ENCODE results near the gene SEMA3F. TPM values are rescaled to one million over a fixed set of nuclear protein-coding genes. Genes with fewer than 3 reads are reported as not detected.
A peak's percentile ranks its signal among the peaks of the same experiment; 100 is the strongest.

The SEMA3F gene
- total RNA-seq, 2 donors from 2014 or later, result 25.5 to 35.1 TPM

DNA sequence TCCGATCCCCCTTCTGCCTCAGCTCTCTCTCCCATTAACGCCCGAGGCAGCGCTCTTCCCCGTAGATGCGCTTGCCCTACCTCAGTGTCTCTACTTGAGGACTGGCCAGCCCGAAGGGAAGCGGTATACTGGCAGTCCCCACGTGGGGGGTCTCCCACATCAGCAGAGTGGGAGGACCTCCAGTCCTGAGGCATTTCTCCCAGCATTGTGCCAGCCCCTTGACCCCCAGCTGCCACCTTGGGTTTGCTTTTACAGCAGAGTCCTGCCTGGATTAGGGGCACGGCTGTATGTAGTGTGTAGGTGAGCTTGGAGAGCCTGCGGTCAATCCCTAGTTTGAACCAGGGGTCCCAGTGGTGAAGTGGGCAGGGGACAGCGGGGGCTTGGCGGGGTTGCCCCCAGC, 767 bp downstream of the SEMA3F start:
- no peak for DNase-seq (ENCODE audit: low spot score)
- Histone ChIP-seq H3K9me3 (no peaks in the 10 kb centered on the region), H3K27me3 (replicated peaks; ENCODE audit: insufficient read depth) (no peaks in the 10 kb centered on the region), H3K4me1 (ENCODE audit: control insufficient read depth in 1 of 2, low read depth in 2 of 2) (peaks cover 12 to 74% of the 10 kb centered on the region in 2 donors), H3K36me3 (no peaks in the 10 kb centered on the region), H3K4me3 (peak overlapping the region; percentile 69), H3K27ac (no peak overlapping the region)
- ATAC-seq (ENCODE audit: insufficient number of reproducible peaks, low FRiP score, low read depth), result no peak
- no peak for TF ChIP-seq CTCF (IDR thresholded peaks at IDR 0.05)

- H3K4me1 ChIP-seq (ENCODE audit: control insufficient read depth in 1 of 2, low read depth in 2 of 2), result peaks cover 16 to 70% of the 10 kb centered on the region in 2 donors
- no peaks in the 10 kb centered on the region for H3K27me3 ChIP-seq (replicated peaks; ENCODE audit: insufficient read depth)
- H3K4me3 ChIP-seq, result peak overlapping the region; percentile 69
- H3K36me3 ChIP-seq, result no peaks in the 10 kb centered on the region
- DNase-seq (ENCODE audit: low spot score) (no peak), ATAC-seq (ENCODE audit: insufficient number of reproducible peaks, low FRiP score, low read depth) (no peak)
- TF ChIP-seq CTCF (IDR thresholded peaks at IDR 0.05), result no peak
- H3K27ac ChIP-seq, result peak overlapping the region; percentile 64 to 72
- no peaks in the 10 kb centered on the region for H3K9me3 ChIP-seq
Measured at GRCh38 chr3:50156549-50157493, 1.7 kb downstream of the SEMA3F start.

DNA sequence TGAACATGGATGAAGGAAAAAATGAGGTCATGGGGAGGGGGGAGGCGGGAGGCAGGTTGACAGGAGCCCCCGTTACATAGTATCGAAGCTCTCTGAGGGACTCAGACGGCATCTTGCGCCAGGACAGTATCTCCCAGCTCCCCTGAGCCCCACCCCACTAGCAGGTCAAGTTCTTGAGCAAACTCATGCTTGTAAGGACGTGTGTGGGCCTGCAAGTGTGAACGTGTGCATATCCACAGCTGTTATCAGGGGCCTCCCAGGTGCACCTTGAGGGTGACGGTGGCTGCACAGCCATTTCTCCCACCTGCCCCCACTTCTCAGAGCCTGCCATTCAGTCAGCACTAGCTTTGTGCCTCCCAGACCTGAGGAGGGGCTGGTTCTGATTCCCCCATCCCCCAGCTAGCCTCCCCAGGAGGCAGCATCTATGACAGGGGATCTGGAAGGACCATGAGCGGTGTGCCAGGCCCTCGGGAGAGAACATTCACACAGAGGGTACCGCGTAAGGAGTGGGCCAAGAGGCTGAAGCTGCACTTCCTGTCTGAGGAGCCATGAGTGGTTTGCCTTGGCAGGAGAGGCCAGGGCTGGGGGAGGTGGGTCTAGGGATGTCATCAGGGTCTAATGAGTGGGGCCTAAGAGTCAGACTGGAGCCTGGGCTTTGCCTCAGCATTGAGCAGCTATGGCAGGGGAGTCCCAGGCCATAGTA, 2.9 kb downstream of the SEMA3F start:
- Histone ChIP-seq H3K36me3 (no peaks in the 10 kb centered on the region), H3K4me3 (peak overlapping the region; percentile 69), H3K27ac (peak overlapping the region; percentile 64 to 72), H3K4me1 (ENCODE audit: control insufficient read depth in 1 of 2, low read depth in 2 of 2) (peaks cover 24 to 76% of the 10 kb centered on the region in 2 donors), H3K27me3 (replicated peaks; ENCODE audit: insufficient read depth) (no peaks in the 10 kb centered on the region), H3K9me3 (no peaks in the 10 kb centered on the region)
- DNase-seq (ENCODE audit: low spot score) (no peak), ATAC-seq (ENCODE audit: insufficient number of reproducible peaks, low FRiP score, low read depth) (no peak)
- TF ChIP-seq CTCF (IDR thresholded peaks at IDR 0.05), result no peak

DNA sequence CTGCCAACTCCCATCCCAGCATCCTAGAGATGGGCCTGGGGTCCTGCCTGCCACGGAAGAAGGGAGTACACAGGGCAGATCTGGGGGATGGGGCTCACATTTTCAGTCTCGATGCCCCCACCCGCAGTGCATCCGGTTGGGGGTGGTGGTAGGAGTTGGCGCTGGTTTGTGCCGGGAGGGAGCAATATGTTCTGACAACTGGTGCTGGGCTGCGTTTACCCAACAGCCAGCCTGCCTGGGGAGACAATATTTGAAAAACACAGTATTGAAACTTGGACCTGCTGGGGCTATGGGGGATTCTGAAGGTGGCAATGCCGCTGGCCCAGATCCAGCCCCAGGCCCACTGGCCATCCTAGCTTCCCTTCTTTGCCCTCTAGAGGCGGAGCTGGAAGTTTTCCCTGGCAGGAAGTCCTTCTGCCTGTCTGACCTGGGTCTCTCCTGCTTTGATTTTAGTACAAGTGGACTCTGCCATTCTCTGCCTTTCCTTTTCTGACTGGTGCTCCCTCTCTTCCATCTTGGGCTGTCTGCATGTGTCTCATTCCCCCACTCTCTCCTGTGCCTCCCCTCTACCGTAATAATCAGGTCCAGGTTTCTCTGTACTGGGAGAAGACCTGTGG, 3.5 kb downstream of the SEMA3F start:
- no peak for ATAC-seq (ENCODE audit: insufficient number of reproducible peaks, low FRiP score, low read depth)
- H3K27me3 ChIP-seq (replicated peaks; ENCODE audit: insufficient read depth), result no peaks in the 10 kb centered on the region
- no peaks in the 10 kb centered on the region for H3K36me3 ChIP-seq
- peak overlapping the region; percentile 64 to 72 for H3K27ac ChIP-seq
- peaks cover 29 to 83% of the 10 kb centered on the region in 2 donors for H3K4me1 ChIP-seq (ENCODE audit: control insufficient read depth in 1 of 2, low read depth in 2 of 2)
- no peak overlapping the region for H3K4me3 ChIP-seq
- H3K9me3 ChIP-seq, result no peaks in the 10 kb centered on the region
- no peak for TF ChIP-seq CTCF (IDR thresholded peaks at IDR 0.05)
- no peak for DNase-seq (ENCODE audit: low spot score)

DNA sequence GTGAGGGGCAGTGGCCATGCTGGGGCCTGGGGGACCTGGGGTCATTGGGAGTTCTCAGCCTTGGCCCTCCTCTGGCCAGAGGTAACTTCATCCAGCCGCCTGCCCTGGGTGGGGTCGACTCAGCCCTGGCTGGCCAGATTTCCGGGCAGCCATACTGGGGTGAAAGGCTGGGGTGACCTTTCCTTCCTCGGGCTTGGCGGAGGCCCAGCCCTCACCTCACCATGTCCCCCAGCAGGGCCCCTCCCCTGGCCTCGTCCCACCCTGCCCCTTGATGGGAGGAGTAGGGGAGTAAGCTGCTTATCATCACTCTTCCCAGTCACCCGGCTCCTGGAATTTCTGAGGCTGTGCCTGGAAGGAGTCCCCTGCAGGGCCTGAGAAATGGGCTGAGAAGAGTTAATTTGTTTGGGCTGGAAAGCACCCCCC, 5.4 kb downstream of the SEMA3F start:
- H3K4me3 ChIP-seq, result no peak overlapping the region
- H3K27ac ChIP-seq, result peak overlapping the region in 1 of 2 donors; percentile 92
- no peaks in the 10 kb centered on the region for H3K9me3 ChIP-seq
- no peak for TF ChIP-seq CTCF (IDR thresholded peaks at IDR 0.05)
- no peaks in the 10 kb centered on the region for H3K27me3 ChIP-seq (replicated peaks; ENCODE audit: insufficient read depth)
- no peak for ATAC-seq (ENCODE audit: insufficient number of reproducible peaks, low FRiP score, low read depth)
- no peaks in the 10 kb centered on the region for H3K36me3 ChIP-seq
- DNase-seq (ENCODE audit: low spot score), result no peak
- peaks cover 45 to 95% of the 10 kb centered on the region in 2 donors for H3K4me1 ChIP-seq (ENCODE audit: control insufficient read depth in 1 of 2, low read depth in 2 of 2)
